GM15510 (cell line): ENCODE measurements around the gene IFI44.

Experiments
- POLR2A ChIP-seq: IDR thresholded peaks from 3 replicates; pipeline ENCODE4 v1.6.1; 2011; ENCODE audit warnings: borderline replicate concordance; ENCODE audit not compliant: insufficient read length; ENCODE audit errors: extremely low read depth

The IFI44 gene

GRCh38 chr1:78676347-78676982 is 26.8 kb downstream of the IFI44 start:
- TF ChIP-seq POLR2A: no peak

- TF ChIP-seq POLR2A: no peak
These were observed 27.4 kb downstream of the IFI44 start for GRCh38 chr1:78676993-78677392.

DNA sequence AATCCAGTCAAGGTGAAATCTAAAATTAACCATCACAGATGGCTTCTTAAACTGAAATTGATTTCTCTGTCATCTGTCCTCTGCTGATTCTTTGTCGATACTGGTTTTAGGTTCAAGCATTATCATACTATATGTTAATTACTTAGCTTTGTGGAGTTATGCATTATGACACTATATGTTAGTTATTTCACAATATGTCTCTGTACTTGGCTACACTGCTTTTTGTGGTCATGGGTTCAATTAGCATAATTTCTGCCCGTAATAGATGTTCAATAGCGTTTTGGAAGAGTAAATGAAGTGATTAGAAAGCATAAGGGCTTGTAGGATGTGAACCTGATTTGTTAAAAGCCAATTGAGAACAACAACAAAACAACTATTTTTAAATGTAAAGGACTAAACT is 28.2 kb downstream of the IFI44 start:
- no peak for TF ChIP-seq POLR2A

DNA sequence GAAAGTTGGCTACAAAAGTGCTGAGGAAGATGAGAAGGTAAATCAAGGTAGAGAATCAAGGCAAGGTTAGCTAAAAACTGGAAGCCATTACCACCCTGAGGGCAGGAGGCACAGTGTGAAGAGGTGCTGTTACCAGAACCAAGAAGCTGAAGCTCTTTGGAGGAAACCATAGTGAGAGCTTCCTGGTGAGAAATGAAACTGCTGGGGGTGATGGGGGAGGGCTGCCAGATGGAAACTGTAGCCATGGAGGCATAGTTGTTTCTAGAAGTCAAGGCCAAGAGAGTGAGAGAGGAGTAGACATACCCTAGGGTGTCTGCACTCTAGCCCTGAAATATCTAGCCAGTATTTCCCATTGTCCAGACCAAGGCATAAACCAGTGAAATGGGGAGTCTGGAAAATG is 28.7 kb downstream of the IFI44 start:
- no peak for TF ChIP-seq POLR2A

GRCh38 chr1:78681265-78681664 is 31.6 kb downstream of the IFI44 start:
- no peak for TF ChIP-seq POLR2A

DNA sequence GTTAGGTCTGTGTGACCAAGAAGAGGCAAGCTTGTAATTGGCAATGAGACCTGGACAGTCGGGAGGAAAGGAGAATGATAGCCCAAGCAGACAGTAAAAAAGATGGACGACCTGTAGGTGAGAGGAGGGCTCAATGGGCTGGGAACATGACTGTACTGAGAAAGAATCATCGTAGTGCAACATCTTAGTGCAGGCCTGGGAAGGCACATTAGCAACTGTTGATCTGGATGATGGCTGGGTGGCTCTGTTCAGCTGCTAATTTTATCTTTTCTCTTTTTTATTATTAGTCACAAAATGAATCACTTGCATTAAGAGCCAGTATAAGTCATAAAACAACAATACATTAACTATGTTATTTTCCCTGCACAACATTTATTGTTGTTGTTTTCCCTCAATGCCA is 32.9 kb downstream of the IFI44 start:
- TF ChIP-seq POLR2A: no peak

DNA sequence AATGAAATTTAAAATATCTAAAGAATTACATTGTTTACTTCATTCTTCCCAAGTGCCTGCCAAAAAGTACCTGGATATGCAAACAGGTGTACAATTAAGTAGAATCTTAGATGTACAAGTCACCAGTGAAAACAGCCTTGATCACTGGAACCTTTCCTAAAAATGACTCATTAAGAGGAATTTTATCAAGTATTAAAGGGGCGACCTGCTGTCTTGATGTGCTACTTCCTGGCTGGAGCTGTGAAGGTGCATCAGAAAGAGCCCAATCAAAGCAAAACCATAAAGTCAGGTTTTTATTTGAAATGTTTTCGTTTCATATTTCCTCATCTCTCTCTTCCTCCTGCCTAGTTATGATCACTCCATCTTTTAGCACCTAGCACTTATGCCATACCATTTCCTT is 33.4 kb downstream of the IFI44 start:
- no peak for TF ChIP-seq POLR2A

DNA sequence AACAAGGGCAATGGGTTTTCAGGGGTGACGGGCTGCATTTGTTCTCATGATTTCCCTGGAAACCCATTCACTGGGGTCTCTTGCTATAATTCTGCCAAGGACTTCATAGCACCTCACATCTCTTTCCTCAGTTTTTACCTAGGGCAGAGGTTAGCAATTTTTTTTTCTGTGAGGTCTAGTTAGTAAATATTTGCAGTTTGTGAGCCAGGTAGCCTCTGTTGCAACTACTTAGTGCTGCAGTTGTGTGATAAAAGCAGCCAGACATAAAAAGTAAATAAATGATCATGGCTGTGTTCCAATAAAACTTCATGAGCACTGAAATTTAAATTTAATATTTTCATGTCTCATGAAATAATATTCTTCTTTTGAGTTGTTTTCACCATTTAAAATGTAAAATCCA is 37.7 kb downstream of the IFI44 start:
- no peak for TF ChIP-seq POLR2A

GRCh38 chr1:78687914-78688313 is 38.3 kb downstream of the IFI44 start:
- no peak for TF ChIP-seq POLR2A

GRCh38 chr1:78688697-78689096 is 39.1 kb downstream of the IFI44 start:
- no peak for TF ChIP-seq POLR2A

DNA sequence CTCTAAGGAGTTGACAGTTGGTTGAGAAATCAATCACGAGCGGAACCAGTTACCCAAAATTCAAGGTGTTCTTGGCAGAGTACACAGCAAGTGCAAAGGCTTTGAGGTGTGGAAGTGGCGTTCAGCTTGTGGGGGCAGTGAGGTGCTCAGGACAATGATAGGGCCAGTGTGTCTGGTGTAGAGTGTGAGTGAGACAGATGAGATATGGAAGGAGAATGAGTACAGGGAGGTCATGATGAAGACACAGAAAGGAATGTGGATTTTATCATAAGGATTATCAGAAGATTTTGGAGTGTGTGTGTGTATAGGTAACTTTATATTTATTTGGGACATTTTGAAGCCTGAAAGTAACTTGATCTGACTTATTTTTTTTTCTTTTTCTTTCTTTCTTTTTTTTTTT is 40.9 kb downstream of the IFI44 start:
- no peak for TF ChIP-seq POLR2A

- no peak for TF ChIP-seq POLR2A
These were observed 42.5 kb downstream of the IFI44 start for GRCh38 chr1:78691995-78692747.

- TF ChIP-seq POLR2A: no peak
These were observed 50.2 kb downstream of the IFI44 start for GRCh38 chr1:78699813-78700212.

- no peak for TF ChIP-seq POLR2A
These were observed 52.8 kb downstream of the IFI44 start for GRCh38 chr1:78702426-78702825.

- no peak for TF ChIP-seq POLR2A
These were observed 54.2 kb downstream of the IFI44 start for GRCh38 chr1:78703806-78704205.

- no peak for TF ChIP-seq POLR2A
These were observed 62.9 kb downstream of the IFI44 start for GRCh38 chr1:78712467-78713051.
